DND-41 (cell line): Measurements from ENCODE around the gene RAD51B.

Source experiments
- EZH2 ChIP-seq: IDR thresholded peaks from 3 replicates; pipeline ENCODE4 v1.6.1; 2012; ENCODE audit warnings: borderline replicate concordance, low read depth, mild to moderate bottlenecking, moderate library complexity, low read length, inconsistent platforms; ENCODE audit not compliant: severe bottlenecking
- TF ChIP-seq, protein P1 (sequence below): IDR thresholded peaks from 2 replicates; pipeline ENCODE4 v1.5.1; 2012; ENCODE audit warnings: borderline replicate concordance, low read length, moderate library complexity, mild to moderate bottlenecking; ENCODE audit not compliant: poor library complexity, severe bottlenecking; ENCODE audit errors: extremely low read depth

DNA sequence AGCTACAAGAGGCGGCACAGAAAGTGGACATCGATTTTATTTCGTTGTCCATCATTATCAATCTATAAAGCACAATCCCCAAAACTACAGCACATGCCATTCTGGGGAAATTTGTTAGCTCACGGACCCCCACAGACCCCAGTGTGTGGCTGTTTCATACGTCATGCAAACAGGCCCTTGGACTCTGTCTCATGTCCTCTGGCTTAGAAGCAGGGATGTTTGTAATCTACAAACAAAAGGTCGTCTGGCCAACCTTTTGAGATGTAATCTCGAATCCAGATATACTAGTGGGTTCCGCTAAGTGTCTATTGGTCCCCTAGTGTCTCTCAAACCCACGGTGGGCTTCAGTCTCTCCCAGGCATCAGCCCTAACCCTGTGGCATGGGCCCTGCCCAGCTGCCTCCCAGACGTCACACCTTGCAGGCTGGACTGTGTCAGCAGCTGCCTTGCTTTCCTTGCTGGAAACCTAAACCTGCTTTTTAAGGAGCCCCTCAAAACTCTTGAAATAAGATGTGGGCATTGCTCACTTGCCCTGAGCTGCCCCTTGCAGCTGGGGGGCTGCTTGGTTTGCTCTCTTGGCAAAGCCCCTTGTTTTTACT lies 752.4 kb downstream of the RAD51B start:
- TF ChIP-seq, protein P1, sequence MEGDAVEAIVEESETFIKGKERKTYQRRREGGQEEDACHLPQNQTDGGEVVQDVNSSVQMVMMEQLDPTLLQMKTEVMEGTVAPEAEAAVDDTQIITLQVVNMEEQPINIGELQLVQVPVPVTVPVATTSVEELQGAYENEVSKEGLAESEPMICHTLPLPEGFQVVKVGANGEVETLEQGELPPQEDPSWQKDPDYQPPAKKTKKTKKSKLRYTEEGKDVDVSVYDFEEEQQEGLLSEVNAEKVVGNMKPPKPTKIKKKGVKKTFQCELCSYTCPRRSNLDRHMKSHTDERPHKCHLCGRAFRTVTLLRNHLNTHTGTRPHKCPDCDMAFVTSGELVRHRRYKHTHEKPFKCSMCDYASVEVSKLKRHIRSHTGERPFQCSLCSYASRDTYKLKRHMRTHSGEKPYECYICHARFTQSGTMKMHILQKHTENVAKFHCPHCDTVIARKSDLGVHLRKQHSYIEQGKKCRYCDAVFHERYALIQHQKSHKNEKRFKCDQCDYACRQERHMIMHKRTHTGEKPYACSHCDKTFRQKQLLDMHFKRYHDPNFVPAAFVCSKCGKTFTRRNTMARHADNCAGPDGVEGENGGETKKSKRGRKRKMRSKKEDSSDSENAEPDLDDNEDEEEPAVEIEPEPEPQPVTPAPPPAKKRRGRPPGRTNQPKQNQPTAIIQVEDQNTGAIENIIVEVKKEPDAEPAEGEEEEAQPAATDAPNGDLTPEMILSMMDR = no peak
- TF ChIP-seq EZH2 = no peak
